GM21381 (cell line): ENCODE data around the gene ATP8B4.

Experiments used
- ATAC-seq: cut with Tn5 transposase; IDR thresholded peaks from one replicate; pipeline ENCODE4 v1.9.1; 2021; ENCODE audit warnings: mild to moderate bottlenecking, moderate library complexity; ENCODE audit not compliant: unreplicated experiment

The ATP8B4 gene

GRCh38 chr15:50024281-50024680 is 94.8 kb downstream of the ATP8B4 start:
- ATAC-seq = no peak

- no peak for ATAC-seq
These were observed 100.5 kb downstream of the ATP8B4 start for GRCh38 chr15:50018491-50018890.

DNA sequence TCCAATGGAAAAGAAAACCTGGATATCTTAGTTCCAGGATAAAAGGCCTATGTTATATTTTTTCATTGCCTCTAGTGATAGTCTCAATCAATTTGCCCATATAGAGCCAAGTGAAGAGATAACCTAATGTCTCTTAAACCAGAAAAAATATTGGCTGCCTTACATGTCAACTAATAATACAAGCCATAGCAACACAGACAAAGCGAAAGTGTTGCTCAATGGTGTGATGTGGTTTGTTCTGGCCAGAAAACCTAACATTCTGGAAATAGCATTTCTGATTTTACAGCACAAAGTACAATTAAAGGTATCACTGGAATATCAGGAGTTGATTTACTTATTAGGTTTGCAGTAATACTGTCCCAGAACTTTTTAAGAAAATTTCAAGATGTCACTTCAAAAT is 101.5 kb downstream of the ATP8B4 start:
- no peak for ATAC-seq

- no peak for ATAC-seq
These were observed 102.1 kb downstream of the ATP8B4 start for GRCh38 chr15:50016951-50017350.

- no peak for ATAC-seq
These were observed 106.2 kb downstream of the ATP8B4 start for GRCh38 chr15:50012790-50013189.

- ATAC-seq = no peak
These were observed 109.4 kb downstream of the ATP8B4 start for GRCh38 chr15:50009634-50010033.

DNA sequence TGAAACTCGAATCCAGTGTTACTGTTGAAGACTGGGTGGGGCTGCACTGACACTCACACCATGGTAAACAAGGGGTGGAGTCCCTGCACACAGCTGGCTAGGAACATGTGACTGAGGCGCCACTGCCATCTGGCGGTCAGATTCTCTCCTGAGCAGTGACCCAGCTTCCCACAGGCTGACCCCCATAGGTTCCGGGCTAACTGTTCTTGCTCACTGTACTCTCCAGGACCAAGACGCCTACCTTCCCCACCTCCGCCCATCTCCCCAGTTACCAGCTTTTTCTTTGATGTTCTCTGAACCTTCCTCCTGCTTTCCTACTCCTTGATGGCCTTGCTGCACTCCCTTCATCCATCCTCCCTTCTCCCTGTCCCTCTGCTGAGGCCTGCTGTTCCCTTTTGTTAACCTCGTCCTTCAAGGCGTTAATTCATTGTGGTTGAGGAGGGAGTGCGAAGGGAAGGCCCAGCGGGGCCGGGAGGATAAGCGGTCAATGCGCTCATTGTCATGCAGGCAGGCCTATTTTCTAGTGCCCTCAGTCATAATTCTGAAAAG is 115.2 kb downstream of the ATP8B4 start:
- peak; percentile 100 for ATAC-seq

- ATAC-seq = no peak
These were observed 127.4 kb downstream of the ATP8B4 start for GRCh38 chr15:49991587-49991986.

- ATAC-seq = no peak
These were observed 128.0 kb downstream of the ATP8B4 start for GRCh38 chr15:49990835-49991545.

DNA sequence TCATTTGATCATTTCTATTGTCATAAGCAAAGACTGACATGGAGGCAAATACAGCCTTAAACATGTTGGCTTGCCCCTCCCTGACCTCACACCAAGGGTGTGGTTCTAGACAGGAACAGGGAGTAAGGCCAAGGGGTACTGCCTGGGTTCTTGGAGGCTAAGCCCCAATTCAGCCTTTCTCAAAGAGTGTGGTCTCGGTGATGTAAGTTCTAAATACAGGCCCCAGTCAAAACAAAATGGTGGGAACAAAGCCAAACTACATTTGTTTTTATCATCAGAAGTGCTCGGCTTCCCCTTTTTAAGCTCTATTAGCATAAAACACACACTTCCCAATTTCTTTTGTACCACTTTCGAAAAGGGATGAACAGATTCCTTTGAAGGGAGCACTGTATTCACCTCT is 129.5 kb downstream of the ATP8B4 start:
- ATAC-seq = no peak

DNA sequence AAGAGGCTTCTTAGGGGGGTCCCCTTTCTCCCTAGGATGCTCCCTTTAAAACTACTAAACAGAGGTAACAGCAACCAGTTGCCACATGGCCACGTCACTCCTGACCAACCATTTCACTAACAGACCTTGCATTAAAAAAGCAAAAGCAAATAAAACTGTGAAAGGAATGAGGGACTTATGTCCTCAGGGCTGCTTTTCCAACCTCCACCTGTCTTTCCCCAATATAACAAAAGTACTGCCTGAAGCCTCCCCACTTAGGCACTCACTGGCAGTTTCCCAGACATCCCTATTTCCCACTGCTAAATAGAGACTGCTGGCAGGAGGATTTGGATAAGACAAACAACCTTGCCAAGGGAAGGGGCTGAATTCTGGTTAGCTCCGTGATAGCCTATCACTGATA is 130.3 kb downstream of the ATP8B4 start:
- no peak for ATAC-seq

DNA sequence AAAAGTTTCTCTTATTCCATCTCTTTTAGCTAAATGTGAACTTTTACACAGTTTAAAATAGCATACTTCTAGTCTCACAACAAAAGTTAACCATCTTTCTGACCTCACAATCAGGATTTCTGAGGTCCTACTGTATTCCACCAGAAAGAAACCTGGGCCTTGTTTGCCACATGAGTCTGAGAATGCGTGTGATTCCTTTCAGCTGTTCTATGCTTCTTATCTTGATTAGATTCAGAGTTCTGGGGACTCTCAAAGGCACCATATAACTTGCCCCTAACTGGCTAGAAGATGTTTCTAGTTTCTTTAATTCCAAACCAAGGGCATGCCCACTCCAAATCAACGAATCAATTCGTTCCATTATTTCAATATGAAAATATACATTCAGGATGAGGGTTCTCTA is 131.1 kb downstream of the ATP8B4 start:
- ATAC-seq = no peak

DNA sequence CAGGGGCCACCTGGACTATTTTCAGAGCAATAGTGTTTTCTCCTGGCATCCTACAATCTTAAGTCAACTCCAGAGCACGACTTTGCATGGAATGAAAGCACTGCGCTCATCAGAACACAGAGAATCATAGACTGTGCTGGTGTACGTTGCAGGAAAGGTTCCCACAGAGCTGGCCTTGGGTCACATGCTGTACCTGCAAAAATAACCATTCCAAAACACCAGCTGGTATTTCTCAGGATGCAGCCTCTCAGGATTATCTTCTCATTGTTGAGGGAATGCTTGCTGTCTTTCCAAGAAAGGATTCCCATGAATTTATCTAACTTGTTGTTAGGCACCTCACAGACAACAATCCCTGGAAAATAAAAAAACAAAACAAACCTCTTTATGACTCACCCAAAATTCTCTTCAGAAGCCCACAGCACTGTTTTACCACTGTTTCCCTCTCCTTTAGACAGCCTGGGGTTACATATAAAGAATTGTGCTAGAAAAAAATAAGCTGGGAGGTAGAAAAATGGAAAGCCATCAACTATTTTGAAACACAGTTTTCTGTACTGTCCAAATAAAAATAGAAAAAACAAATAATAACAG is 131.7 kb downstream of the ATP8B4 start:
- ATAC-seq = no peak

DNA sequence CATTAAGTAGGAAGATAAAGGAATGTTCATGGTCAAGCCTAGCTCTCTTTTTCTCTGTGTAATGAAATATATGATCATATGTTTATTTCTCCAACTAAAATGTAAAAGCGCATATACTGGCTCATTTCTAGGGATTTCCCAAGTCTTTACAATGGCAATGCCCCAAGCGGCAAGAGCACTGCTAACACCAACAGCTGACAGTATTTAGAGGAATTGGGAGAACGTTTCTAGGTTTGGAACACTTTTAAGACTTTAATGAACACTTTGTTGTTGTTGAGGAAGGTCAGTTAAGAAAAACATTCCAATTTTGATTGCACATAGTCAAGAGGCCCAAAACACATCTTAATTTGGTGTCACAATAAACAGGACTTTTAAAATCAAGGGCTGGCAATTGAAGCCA is 132.7 kb downstream of the ATP8B4 start:
- ATAC-seq = no peak

DNA sequence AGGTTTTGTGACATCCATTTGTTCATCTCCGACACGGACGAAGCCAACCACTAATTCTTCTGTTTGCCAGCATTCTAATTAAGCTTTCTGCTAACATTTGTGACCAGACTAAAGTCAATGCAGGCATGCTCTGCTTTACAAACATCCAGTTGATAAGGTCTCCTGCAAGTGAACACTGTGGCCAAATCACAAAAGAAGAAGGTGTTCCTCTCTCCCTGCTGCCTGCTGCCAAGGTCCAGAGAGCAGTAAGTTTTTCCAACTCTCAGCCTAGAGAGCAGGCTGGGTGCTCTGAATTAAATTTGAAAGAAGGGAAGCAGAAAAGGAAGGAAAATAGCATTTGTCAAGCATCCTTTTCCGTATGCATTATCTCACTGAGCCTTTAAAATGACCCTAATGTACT is 133.6 kb downstream of the ATP8B4 start:
- no peak for ATAC-seq

GRCh38 chr15:49984436-49984835 is 134.6 kb downstream of the ATP8B4 start:
- ATAC-seq = no peak

DNA sequence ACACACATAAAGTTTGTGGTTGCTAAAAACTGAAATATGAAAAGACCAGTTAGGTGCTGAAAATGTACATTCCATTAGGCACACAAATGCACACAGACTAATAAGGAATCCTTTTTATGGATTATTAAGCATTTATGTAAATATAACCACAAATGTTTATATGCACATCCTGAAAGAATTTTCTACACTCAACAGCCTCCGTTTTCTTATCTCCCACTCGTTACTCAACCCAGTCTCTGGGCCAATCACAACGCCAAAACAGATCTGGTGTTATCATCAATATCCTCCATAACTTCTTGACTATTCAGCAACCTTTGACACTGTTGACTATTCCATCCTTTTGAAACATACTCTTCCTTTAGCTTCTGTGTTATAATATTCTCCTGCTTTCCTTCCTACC is 136.4 kb downstream of the ATP8B4 start:
- no peak for ATAC-seq

DNA sequence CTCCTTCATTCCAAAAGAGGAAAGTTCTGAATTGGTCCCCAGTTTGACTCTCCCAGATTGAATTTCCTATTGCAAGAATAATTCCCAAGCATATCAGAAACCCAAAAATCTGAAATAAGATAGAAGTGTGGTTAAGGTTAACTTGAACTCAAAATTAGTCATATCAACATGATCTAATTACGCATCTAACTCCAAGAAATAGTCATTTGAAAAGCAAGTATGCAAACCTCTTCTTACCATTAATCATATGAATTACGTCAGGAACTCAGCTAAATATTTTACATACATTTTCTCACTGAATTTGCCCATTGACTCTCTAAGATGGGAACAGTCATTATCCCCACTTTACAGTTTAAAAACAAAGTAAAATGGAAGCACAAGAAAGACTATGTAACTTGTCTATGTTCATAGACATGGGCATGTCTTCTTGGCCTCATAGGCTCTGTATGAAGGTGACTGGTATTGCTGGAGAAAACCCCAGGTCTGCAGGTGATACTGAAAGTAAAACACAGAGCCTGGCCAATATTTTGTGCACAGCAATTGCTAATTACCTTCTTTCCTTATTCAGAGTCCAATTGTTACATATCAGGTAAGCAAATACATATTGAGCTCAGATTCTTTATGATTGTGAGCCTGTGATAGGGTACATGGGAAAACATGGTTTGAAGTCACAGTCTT is 139.2 kb downstream of the ATP8B4 start:
- ATAC-seq = no peak

GRCh38 chr15:49978121-49978520 is 140.9 kb downstream of the ATP8B4 start:
- ATAC-seq = no peak

DNA sequence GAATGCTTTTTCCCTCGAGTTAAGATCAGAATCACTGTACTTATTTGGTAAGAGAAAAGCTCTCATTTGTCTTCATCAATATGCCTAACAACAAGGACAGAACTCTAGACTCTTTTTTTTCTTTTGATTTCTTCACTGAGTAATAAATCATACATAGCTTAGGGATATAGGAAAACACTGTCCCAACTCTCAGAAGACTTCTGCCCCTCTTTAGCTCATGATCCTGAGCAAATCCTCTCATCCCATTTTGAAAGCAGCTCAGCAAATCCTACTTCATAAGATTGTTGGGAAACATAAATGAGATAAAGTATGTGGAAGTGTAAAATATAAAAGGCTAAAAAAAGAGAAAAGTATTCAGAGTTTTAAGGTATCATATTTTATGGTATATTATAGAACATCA is 141.7 kb downstream of the ATP8B4 start:
- no peak for ATAC-seq

DNA sequence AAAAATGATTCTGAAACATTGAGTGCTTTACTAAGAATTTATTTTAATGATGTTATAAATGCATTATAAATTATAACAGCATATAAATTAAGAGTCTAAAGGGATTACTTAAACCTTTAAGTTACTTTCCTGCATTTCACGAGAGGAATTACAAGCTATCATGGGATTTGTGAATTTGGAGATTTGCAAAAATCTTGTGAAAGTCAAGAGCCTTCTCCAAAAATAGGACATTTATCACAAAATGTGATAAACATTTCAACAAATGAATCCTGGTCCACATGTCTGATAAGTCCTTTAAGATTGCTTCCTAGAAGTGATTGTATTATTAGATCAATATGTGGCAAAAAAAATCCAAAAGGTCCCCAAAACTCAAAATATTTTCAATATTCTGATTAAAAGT is 154.5 kb downstream of the ATP8B4 start:
- ATAC-seq = no peak

- no peak for ATAC-seq
These were observed 155.0 kb downstream of the ATP8B4 start for GRCh38 chr15:49964061-49964460.
